SK-N-MC (cell line): ENCODE data around the gene FHOD3.

ENCODE experiments used
- DNase-seq: peaks from one replicate; pipeline ENCODE4 v3.0.0-alpha.2; 2011; ENCODE audit warnings: low read depth, low spot score
- H3K27ac ChIP-seq: fragments of 200-600 bp; sonication (generic); 2 replicates; pipeline ENCODE4 v1.5.1; 2016; ENCODE audit warnings: mixed run types
- H3K36me3 ChIP-seq: fragments of 200-600 bp; sonication (generic); 2 replicates; pipeline ENCODE4 v1.6.1; 2017; ENCODE audit warnings: antibody characterized with exemption, low read length, mixed read lengths; ENCODE audit not compliant: insufficient read depth
- H3K4me3 ChIP-seq: fragments of 200-600 bp; sonication (generic); 2 replicates; pipeline ENCODE4 v1.5.1; 2016
- H3K9ac ChIP-seq: fragments of 200-600 bp; sonication (generic); 2 replicates; pipeline ENCODE4 v1.8.0; 2017; ENCODE audit warnings: mixed run types, mixed read lengths; ENCODE audit not compliant: insufficient read length
- H3K9me3 ChIP-seq: fragments of 200-600 bp; sonication (generic); 2 replicates; pipeline ENCODE4 v1.6.1; 2017; ENCODE audit warnings: low read depth, mild to moderate bottlenecking, antibody characterized with exemption, low read length, moderate library complexity, mixed read lengths
- EZH2 ChIP-seq: fragments of 200-600 bp; sonication (generic); IDR thresholded peaks from one replicate; pipeline ENCODE4 v1.6.1; 2017; ENCODE audit warnings: antibody characterized with exemption
- FOXP2 ChIP-seq: optimal IDR thresholded peaks from 2 replicates; pipeline ENCODE3; 2011; ENCODE audit warnings: mild to moderate bottlenecking, moderate library complexity; ENCODE audit not compliant: insufficient read depth; ENCODE audit errors: extremely low read length, control extremely low read depth
- POLR2AphosphoS5 ChIP-seq: IDR thresholded peaks from 2 replicates; pipeline ENCODE4 v1.6.1; 2012; ENCODE audit warnings: mild to moderate bottlenecking, low read depth, low read length, borderline replicate concordance

Gene FHOD3

GRCh38 chr18:36492604-36493329 is 195.3 kb downstream of the FHOD3 start:
- Histone ChIP-seq H3K9ac (no peak overlapping the region), H3K36me3 (no peaks in the 10 kb centered on the region), H3K4me3 (no peak overlapping the region), H3K27ac (no peak overlapping the region), H3K9me3 (no peaks in the 10 kb centered on the region)
- DNase-seq = no peak
- TF ChIP-seq FOXP2 (no peak), EZH2 (no peak), POLR2AphosphoS5 (no peak)

GRCh38 chr18:36493349-36494159 is 196.0 kb downstream of the FHOD3 start:
- no peaks in the 10 kb centered on the region for H3K36me3 ChIP-seq
- DNase-seq = no peak
- H3K9ac ChIP-seq = no peak overlapping the region
- TF ChIP-seq FOXP2 = no peak
- no peak for TF ChIP-seq POLR2AphosphoS5
- TF ChIP-seq EZH2 = no peak
- H3K9me3 ChIP-seq = no peaks in the 10 kb centered on the region
- no peak overlapping the region for H3K4me3 ChIP-seq
- H3K27ac ChIP-seq = no peak overlapping the region

DNA sequence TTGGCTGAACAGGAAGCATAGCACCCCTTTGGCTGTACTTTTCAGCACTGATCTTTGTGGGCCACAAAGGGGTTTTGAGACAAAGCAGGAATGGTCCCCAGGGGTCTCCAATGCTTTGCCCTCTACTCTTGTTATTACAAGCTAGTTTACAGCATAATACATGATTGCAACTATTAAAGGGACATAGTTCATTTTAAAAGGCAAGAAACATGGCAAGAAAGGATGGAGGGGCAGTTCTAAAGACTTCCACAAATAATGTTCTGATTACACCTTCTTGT is 196.6 kb downstream of the FHOD3 start:
- H3K27ac ChIP-seq = no peak overlapping the region
- TF ChIP-seq EZH2 = no peak
- TF ChIP-seq POLR2AphosphoS5 = no peak
- no peak for TF ChIP-seq FOXP2
- no peak overlapping the region for H3K9ac ChIP-seq
- no peak overlapping the region for H3K4me3 ChIP-seq
- H3K36me3 ChIP-seq = no peaks in the 10 kb centered on the region
- no peaks in the 10 kb centered on the region for H3K9me3 ChIP-seq
- no peak for DNase-seq

DNA sequence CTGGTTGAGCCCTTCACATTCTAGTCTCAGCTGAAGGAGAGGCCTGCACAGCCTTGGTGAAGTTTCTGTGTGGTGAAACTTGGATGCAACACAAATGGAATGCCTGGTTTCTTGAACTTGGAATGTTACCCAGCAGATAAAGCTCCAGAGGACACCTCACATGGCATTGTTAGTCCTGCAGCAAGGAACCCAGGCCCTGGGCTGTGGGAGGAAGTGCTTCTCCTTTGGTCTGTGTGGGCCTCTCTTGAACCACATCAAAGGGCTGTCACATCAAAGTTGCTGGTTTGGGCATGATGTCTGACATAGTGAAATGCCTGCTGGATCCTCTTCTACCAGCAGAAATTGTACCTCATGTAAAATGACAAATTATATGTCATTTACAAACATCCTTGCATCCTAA is 198.5 kb downstream of the FHOD3 start:
- no peak overlapping the region for H3K9ac ChIP-seq
- no peak for TF ChIP-seq FOXP2
- no peak for TF ChIP-seq POLR2AphosphoS5
- no peak for TF ChIP-seq EZH2
- no peak overlapping the region for H3K4me3 ChIP-seq
- H3K36me3 ChIP-seq = no peaks in the 10 kb centered on the region
- no peaks in the 10 kb centered on the region for H3K9me3 ChIP-seq
- DNase-seq = no peak
- no peak overlapping the region for H3K27ac ChIP-seq

GRCh38 chr18:36499938-36500337 is 202.4 kb downstream of the FHOD3 start:
- no peak for TF ChIP-seq FOXP2
- TF ChIP-seq EZH2 = no peak
- no peak for TF ChIP-seq POLR2AphosphoS5
- no peak for DNase-seq
- Histone ChIP-seq H3K36me3 (no peaks in the 10 kb centered on the region), H3K9me3 (no peaks in the 10 kb centered on the region), H3K4me3 (no peak overlapping the region), H3K9ac (no peak overlapping the region), H3K27ac (no peak overlapping the region)

- Histone ChIP-seq H3K4me3 (no peak overlapping the region), H3K9ac (no peak overlapping the region), H3K36me3 (no peaks in the 10 kb centered on the region), H3K9me3 (no peaks in the 10 kb centered on the region), H3K27ac (no peak overlapping the region)
- DNase-seq = no peak
- TF ChIP-seq FOXP2 = no peak
Observed at GRCh38 chr18:36501100-36501499, 203.6 kb downstream of the FHOD3 start.

DNA sequence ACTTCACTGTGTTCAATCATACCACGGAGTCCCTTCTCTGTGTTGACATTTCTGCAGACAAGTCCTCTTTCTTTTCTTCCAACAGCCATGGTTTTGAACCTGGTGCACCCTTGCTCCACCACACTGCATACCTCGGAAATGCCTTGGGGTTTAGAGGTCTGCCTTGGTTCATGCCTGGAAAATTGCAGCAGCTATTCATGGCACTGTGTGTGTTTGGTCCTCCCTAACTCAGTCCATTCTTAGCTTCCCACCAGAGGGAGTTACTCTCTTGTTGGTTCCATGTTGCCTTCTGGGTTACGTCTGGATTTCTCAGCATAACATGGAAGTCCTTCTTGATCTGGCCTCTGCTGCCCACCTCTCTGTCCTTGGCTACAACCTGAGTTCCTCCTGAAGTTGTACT is 206.0 kb downstream of the FHOD3 start:
- H3K9me3 ChIP-seq = no peaks in the 10 kb centered on the region
- H3K27ac ChIP-seq = no peak overlapping the region
- H3K4me3 ChIP-seq = no peak overlapping the region
- DNase-seq = no peak
- TF ChIP-seq EZH2 (no peak), POLR2AphosphoS5 (no peak), FOXP2 (no peak)
- H3K9ac ChIP-seq = no peak overlapping the region
- H3K36me3 ChIP-seq = no peaks in the 10 kb centered on the region

- DNase-seq = no peak
- TF ChIP-seq POLR2AphosphoS5 = no peak
- no peak for TF ChIP-seq EZH2
- TF ChIP-seq FOXP2 = no peak
- Histone ChIP-seq H3K9me3 (no peaks in the 10 kb centered on the region), H3K36me3 (no peaks in the 10 kb centered on the region), H3K27ac (no peak overlapping the region), H3K9ac (no peak overlapping the region), H3K4me3 (no peak overlapping the region)
Observed at GRCh38 chr18:36504928-36505327, 207.4 kb downstream of the FHOD3 start.
